ENCODE measurements around the gene AKR1E2. TPM values are rescaled to one million over a fixed set of nuclear protein-coding genes. Genes with fewer than 3 reads are reported as not detected.

AKR1E2 gene
- total RNA-seq, 1 donor from 2014 or later, result 46.4 TPM

DNA sequence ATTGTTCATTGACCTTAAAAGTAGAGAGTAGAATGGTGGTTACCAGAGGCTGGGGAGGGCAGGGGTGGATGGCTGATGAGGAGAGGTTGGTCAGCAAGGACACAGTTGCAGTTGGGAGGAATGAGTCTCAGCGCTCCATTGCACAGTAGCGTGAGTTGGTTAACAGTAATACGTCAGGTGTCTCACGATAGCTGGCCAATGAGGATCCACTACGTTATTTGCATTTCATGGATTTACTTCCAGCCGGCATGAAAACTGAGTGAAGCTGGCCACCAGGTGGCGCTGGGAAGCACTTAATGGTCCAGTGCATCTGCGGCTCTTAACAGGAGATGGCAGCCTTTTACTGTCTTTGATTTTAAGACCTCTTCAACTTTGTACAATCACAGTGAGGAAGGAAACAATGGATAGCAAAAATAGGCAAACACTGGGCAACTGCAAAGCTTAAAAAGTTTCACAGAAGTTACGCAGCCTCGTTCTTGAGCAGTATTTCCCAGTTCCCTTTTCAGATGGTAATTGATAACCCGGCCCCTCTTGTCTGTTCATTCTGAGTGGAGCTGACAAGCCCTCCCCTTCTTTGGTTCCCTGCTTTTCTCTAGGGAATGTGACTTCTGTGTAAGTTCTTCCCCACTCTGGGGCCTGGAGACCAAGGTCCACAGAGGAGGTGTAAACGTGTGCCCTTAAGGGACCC is 23.7 kb downstream of the AKR1E2 start:
- Histone ChIP-seq H3K27ac (ENCODE audit: low read depth, low read length) (peak overlapping the region; percentile 5), H3K9ac (ENCODE audit: low read depth in 1 of 3, low read length in 3 of 3) (peak overlapping the region in 2 of 3 donors; percentile 57 to 62), H3K36me3 (ENCODE audit: control insufficient read depth in 3 of 3, insufficient read depth in 3 of 3, low read length in 3 of 3) (no peaks in the 10 kb centered on the region), H3K4me3 (ENCODE audit: low read length in 3 of 3) (peak overlapping the region; percentile 34 to 48 (median 42)), H3K4me1 (ENCODE audit: control insufficient read depth in 3 of 3, insufficient read depth in 3 of 3, low read length in 3 of 3) (peaks cover 11% of the 10 kb centered on the region in 3 donors), H3K9me3 (ENCODE audit: control insufficient read depth in 3 of 3, low read length in 3 of 3) (no peaks in the 10 kb centered on the region), H3K27me3 (ENCODE audit: control insufficient read depth in 3 of 3, insufficient read depth in 3 of 3, low read length in 3 of 3) (no peaks in the 10 kb centered on the region)

DNA sequence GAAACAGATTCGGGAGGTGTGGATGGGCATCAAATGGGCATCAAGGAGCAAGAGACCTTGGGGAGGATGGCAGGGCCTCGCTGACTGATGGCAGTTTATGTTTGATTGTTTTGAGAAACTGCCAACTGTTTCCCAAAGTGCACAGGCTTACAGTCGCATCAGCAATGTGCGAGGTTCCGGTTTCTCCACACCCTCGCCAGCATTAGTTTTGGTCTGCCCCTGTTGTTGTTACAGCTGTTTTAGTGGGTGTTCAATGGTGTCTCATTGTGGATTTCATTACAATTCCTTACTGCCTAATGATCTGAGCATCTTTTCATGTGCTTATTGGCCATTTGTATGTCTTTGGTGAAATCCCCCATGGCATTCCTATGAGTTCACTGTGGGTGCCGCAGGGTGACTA is 24.4 kb downstream of the AKR1E2 start:
- no peaks in the 10 kb centered on the region for H3K36me3 ChIP-seq (ENCODE audit: control insufficient read depth in 3 of 3, insufficient read depth in 3 of 3, low read length in 3 of 3)
- peak overlapping the region in 1 of 3 donors; percentile 25 for H3K4me3 ChIP-seq (ENCODE audit: low read length in 3 of 3)
- H3K4me1 ChIP-seq (ENCODE audit: control insufficient read depth in 3 of 3, insufficient read depth in 3 of 3, low read length in 3 of 3), result peaks cover 11% of the 10 kb centered on the region in 3 donors
- H3K9ac ChIP-seq (ENCODE audit: low read depth in 1 of 3, low read length in 3 of 3), result peak overlapping the region in 2 of 3 donors; percentile 57 to 62
- H3K9me3 ChIP-seq (ENCODE audit: control insufficient read depth in 3 of 3, low read length in 3 of 3), result no peaks in the 10 kb centered on the region
- H3K27ac ChIP-seq (ENCODE audit: low read depth, low read length), result peak overlapping the region; percentile 5
- H3K27me3 ChIP-seq (ENCODE audit: control insufficient read depth in 3 of 3, insufficient read depth in 3 of 3, low read length in 3 of 3), result no peaks in the 10 kb centered on the region

DNA sequence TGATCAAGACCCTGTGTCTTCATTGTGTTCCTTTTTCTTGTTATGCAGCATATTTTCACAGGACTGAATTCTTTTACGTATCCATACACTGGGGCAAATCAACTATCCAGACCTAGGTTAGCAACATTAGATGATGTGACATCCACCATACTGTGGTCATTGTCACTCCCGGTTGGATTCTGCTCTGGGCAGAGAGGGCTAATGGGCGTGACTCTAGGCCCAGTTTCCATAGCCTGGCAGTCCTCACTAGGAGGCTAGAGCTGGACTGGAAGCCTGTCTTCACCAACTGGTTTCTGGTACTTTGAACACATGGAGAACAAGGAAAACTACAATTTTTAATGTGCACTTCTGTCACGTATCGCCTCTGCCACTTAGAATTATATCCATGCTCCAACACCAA is 25.2 kb downstream of the AKR1E2 start:
- Histone ChIP-seq H3K27ac (ENCODE audit: low read depth, low read length) (no peak overlapping the region), H3K4me1 (ENCODE audit: control insufficient read depth in 3 of 3, insufficient read depth in 3 of 3, low read length in 3 of 3) (peaks cover 11% of the 10 kb centered on the region in 3 donors), H3K4me3 (ENCODE audit: low read length in 3 of 3) (no peak overlapping the region), H3K36me3 (ENCODE audit: control insufficient read depth in 3 of 3, insufficient read depth in 3 of 3, low read length in 3 of 3) (no peaks in the 10 kb centered on the region), H3K27me3 (ENCODE audit: control insufficient read depth in 3 of 3, insufficient read depth in 3 of 3, low read length in 3 of 3) (no peaks in the 10 kb centered on the region), H3K9me3 (ENCODE audit: control insufficient read depth in 3 of 3, low read length in 3 of 3) (no peaks in the 10 kb centered on the region), H3K9ac (ENCODE audit: low read depth in 1 of 3, low read length in 3 of 3) (no peak overlapping the region)

- no peak overlapping the region for H3K4me3 ChIP-seq (ENCODE audit: low read length in 3 of 3)
- H3K4me1 ChIP-seq (ENCODE audit: control insufficient read depth in 3 of 3, insufficient read depth in 3 of 3, low read length in 3 of 3), result peaks cover 11% of the 10 kb centered on the region in 3 donors
- H3K36me3 ChIP-seq (ENCODE audit: control insufficient read depth in 3 of 3, insufficient read depth in 3 of 3, low read length in 3 of 3), result no peaks in the 10 kb centered on the region
- peak overlapping the region in 1 of 3 donors; percentile 26 for H3K9ac ChIP-seq (ENCODE audit: low read depth in 1 of 3, low read length in 3 of 3)
- no peak overlapping the region for H3K27ac ChIP-seq (ENCODE audit: low read depth, low read length)
- no peaks in the 10 kb centered on the region for H3K27me3 ChIP-seq (ENCODE audit: control insufficient read depth in 3 of 3, insufficient read depth in 3 of 3, low read length in 3 of 3)
- H3K9me3 ChIP-seq (ENCODE audit: control insufficient read depth in 3 of 3, low read length in 3 of 3), result no peaks in the 10 kb centered on the region
Measured at GRCh38 chr10:4851846-4852245, 25.8 kb downstream of the AKR1E2 start.

- no peaks in the 10 kb centered on the region for H3K36me3 ChIP-seq (ENCODE audit: control insufficient read depth in 3 of 3, insufficient read depth in 3 of 3, low read length in 3 of 3)
- H3K9ac ChIP-seq (ENCODE audit: low read depth in 1 of 3, low read length in 3 of 3), result no peak overlapping the region
- H3K4me3 ChIP-seq (ENCODE audit: low read length in 3 of 3), result no peak overlapping the region
- H3K4me1 ChIP-seq (ENCODE audit: control insufficient read depth in 3 of 3, insufficient read depth in 3 of 3, low read length in 3 of 3), result no peaks in the 10 kb centered on the region
- no peaks in the 10 kb centered on the region for H3K27me3 ChIP-seq (ENCODE audit: control insufficient read depth in 3 of 3, insufficient read depth in 3 of 3, low read length in 3 of 3)
- no peak overlapping the region for H3K27ac ChIP-seq (ENCODE audit: low read depth, low read length)
- no peaks in the 10 kb centered on the region for H3K9me3 ChIP-seq (ENCODE audit: control insufficient read depth in 3 of 3, low read length in 3 of 3)
Measured at GRCh38 chr10:4865945-4866661, 40.1 kb downstream of the AKR1E2 start.

- no peak overlapping the region for H3K4me3 ChIP-seq (ENCODE audit: low read length in 3 of 3)
- no peak overlapping the region for H3K9ac ChIP-seq (ENCODE audit: low read depth in 1 of 3, low read length in 3 of 3)
- H3K27ac ChIP-seq (ENCODE audit: low read depth, low read length), result no peak overlapping the region
- no peaks in the 10 kb centered on the region for H3K9me3 ChIP-seq (ENCODE audit: control insufficient read depth in 3 of 3, low read length in 3 of 3)
- no peaks in the 10 kb centered on the region for H3K4me1 ChIP-seq (ENCODE audit: control insufficient read depth in 3 of 3, insufficient read depth in 3 of 3, low read length in 3 of 3)
- no peaks in the 10 kb centered on the region for H3K27me3 ChIP-seq (ENCODE audit: control insufficient read depth in 3 of 3, insufficient read depth in 3 of 3, low read length in 3 of 3)
- no peaks in the 10 kb centered on the region for H3K36me3 ChIP-seq (ENCODE audit: control insufficient read depth in 3 of 3, insufficient read depth in 3 of 3, low read length in 3 of 3)
Measured at GRCh38 chr10:4867109-4867519, 41.1 kb downstream of the AKR1E2 start.

DNA sequence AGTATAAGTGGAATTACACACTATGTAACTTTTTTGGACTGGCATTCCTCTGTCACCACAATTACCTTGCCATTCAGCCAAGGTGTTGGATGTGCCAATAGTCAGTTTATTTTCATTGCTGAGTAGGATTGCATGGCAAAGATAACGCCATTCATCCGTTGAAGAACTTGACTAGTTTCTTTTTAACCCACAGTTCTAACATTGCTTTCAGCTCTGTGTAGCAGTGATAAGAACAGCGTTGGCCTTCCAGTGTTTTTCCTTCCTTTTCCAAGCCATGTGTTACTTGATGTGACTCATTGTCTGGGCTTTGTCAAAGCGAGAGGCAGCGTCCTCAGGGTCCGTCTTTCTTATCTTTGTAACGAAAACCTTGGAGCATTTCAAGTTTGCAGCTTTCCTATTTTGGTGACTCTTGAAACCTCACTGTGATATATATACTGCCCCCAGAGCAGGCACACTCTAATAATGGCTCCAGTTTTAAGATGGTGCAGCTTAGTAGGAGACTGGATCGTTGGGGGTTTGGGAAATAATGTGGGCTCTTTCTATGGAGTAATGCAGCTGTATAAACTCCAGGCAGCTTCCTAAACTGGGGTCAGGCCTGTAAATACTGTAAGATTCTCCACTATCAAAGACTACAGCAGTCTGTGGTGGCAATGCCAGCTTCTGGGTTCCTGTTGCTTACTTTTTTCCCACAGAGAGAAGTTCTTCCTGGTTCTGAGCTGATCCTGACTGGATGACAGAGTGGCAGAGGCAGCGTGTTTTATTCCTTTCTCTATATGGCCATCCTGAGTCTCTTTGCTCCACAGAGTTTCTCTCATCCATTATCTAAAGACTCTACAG is 41.7 kb downstream of the AKR1E2 start:
- H3K9ac ChIP-seq (ENCODE audit: low read depth in 1 of 3, low read length in 3 of 3), result no peak overlapping the region
- H3K27ac ChIP-seq (ENCODE audit: low read depth, low read length), result no peak overlapping the region
- no peaks in the 10 kb centered on the region for H3K36me3 ChIP-seq (ENCODE audit: control insufficient read depth in 3 of 3, insufficient read depth in 3 of 3, low read length in 3 of 3)
- H3K4me3 ChIP-seq (ENCODE audit: low read length in 3 of 3), result no peak overlapping the region
- H3K9me3 ChIP-seq (ENCODE audit: control insufficient read depth in 3 of 3, low read length in 3 of 3), result no peaks in the 10 kb centered on the region
- no peaks in the 10 kb centered on the region for H3K27me3 ChIP-seq (ENCODE audit: control insufficient read depth in 3 of 3, insufficient read depth in 3 of 3, low read length in 3 of 3)
- H3K4me1 ChIP-seq (ENCODE audit: control insufficient read depth in 3 of 3, insufficient read depth in 3 of 3, low read length in 3 of 3), result no peaks in the 10 kb centered on the region

DNA sequence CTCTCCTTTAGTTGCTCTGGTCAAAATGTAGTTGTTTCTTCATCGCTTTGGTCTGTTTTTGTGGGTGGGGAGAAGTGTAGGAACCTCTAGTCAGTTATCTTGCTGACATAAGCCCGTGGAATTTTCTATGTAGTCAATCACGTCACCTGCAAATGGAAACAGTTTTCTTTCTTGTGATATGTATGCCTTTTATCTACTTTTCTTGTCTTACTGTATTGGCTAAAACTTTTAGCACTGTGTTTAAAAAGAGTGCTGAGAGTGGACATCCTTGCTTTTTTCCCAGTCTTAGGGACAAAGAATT is 42.3 kb downstream of the AKR1E2 start:
- no peaks in the 10 kb centered on the region for H3K9me3 ChIP-seq (ENCODE audit: control insufficient read depth in 3 of 3, low read length in 3 of 3)
- H3K27me3 ChIP-seq (ENCODE audit: control insufficient read depth in 3 of 3, insufficient read depth in 3 of 3, low read length in 3 of 3), result no peaks in the 10 kb centered on the region
- peaks cover 0 to 1% (median 0%) of the 10 kb centered on the region in 3 donors for H3K36me3 ChIP-seq (ENCODE audit: control insufficient read depth in 3 of 3, insufficient read depth in 3 of 3, low read length in 3 of 3)
- no peak overlapping the region for H3K9ac ChIP-seq (ENCODE audit: low read depth in 1 of 3, low read length in 3 of 3)
- no peak overlapping the region for H3K27ac ChIP-seq (ENCODE audit: low read depth, low read length)
- no peaks in the 10 kb centered on the region for H3K4me1 ChIP-seq (ENCODE audit: control insufficient read depth in 3 of 3, insufficient read depth in 3 of 3, low read length in 3 of 3)
- no peak overlapping the region for H3K4me3 ChIP-seq (ENCODE audit: low read length in 3 of 3)

DNA sequence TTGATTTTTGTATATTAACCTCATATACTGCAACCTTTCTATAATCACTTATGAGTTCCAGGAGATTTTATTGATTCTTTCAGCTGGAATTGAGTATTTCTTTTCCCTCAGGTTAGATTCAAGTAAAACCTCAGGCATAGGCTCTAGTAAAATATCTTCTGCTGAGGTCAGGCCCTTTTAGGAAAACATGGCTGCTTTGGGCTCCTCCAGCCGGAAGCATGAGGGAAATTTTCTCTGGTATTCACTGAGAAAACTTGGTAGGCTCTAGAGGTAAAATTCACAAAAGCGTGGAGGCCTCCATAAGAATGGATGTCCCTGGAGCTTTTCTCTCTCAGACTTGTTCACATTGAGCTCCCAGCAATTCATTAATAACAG is 56.7 kb downstream of the AKR1E2 start:
- H3K9ac ChIP-seq (ENCODE audit: low read depth in 1 of 3, low read length in 3 of 3), result no peak overlapping the region
- H3K36me3 ChIP-seq (ENCODE audit: control insufficient read depth in 3 of 3, insufficient read depth in 3 of 3, low read length in 3 of 3), result no peaks in the 10 kb centered on the region
- H3K27me3 ChIP-seq (ENCODE audit: control insufficient read depth in 3 of 3, insufficient read depth in 3 of 3, low read length in 3 of 3), result no peaks in the 10 kb centered on the region
- H3K4me1 ChIP-seq (ENCODE audit: control insufficient read depth in 3 of 3, insufficient read depth in 3 of 3, low read length in 3 of 3), result no peaks in the 10 kb centered on the region
- no peak overlapping the region for H3K4me3 ChIP-seq (ENCODE audit: low read length in 3 of 3)
- no peaks in the 10 kb centered on the region for H3K9me3 ChIP-seq (ENCODE audit: control insufficient read depth in 3 of 3, low read length in 3 of 3)
- no peak overlapping the region for H3K27ac ChIP-seq (ENCODE audit: low read depth, low read length)

All from skeletal muscle tissue (tissue), 4 donors.